GM19397 (cell line): ENCODE measurements around the gene COX10.

ENCODE experiments used
- ATAC-seq: cut with Tn5 transposase; IDR thresholded peaks from one replicate; pipeline ENCODE4 v1.9.1; 2021; ENCODE audit warnings: mild to moderate bottlenecking, moderate library complexity; ENCODE audit not compliant: unreplicated experiment

Gene COX10

DNA sequence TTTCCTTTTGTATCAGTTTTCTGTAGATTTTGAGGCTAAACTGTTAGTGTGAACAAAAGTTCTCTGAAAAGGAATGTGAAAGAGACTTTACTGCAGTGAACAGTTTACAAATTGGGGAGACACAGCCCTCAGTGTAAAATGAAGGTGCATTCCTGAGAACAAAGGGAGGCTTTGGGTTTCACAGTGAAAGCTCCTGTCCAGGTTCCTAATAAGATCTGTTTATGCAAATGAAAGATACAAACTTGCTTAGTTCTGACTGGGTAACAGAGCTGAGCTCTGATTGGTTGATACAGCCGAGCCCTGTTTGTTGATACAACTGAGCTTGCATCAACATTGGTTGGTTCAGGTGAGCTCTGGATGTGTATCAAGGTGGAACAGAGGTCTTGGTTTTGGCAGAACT is 175.7 kb downstream of the COX10 start:
- no peak for ATAC-seq

DNA sequence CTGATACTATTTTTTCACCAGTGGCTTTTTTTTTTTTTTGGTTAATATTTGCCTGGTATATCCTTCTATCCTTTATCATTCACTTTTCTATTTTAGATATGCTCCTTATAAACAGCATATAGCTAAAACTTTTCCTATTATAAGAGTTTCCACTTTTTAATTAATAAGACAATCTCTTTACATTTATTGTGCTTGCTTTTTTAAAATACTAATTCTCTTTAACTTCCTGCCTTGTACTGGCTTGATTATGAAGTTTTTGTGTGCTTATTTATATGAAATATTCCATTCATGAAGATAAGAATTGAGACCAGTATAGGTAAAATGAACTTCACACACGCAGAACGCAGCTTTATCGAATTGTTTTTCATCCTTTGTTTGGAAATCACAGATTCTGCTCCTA is 176.3 kb downstream of the COX10 start:
- no peak for ATAC-seq
